GM23248 (cell line): ENCODE measurements around the gene FBN1.

Source experiments
- EZH2 ChIP-seq: fragments of 200-600 bp; sonication (generic); IDR thresholded peaks from 2 replicates; pipeline ENCODE4 v1.6.1; 2018; ENCODE audit warnings: antibody characterized with exemption, mild to moderate bottlenecking; ENCODE audit not compliant: insufficient read depth, poor library complexity, severe bottlenecking
- EZH2phosphoT487 ChIP-seq: fragments of 200-600 bp; sonication (generic); IDR thresholded peaks from 2 replicates; pipeline ENCODE4 v1.6.1; 2018; ENCODE audit warnings: antibody characterized with exemption, moderate library complexity, mild to moderate bottlenecking, low read depth; ENCODE audit not compliant: insufficient read depth

DNA sequence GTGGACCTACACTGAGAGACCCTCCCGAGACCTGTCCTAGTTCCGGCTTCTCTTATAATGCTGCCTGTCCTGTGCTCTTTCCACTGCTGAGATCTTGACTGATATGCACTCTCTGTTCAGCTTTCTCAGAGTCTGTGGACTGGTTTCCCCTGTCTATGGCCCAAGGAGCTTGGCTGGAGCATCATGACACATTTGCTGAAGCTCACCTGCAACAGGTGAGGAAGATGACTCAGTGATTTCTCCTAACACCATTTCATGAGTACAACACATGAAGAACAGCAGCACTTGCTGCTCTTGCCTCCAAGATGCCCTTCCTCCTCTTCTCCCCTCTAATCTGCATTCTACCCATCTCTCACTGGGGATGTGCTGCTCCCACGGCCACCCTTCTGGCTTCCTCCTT, 222.2 kb downstream of the FBN1 start:
- TF ChIP-seq EZH2phosphoT487: no peak
- TF ChIP-seq EZH2: no peak
